ENCODE data around the gene RAB33B. TPM values are rescaled to one million over a fixed set of nuclear protein-coding genes. Genes with fewer than 3 reads are reported as not detected.

The RAB33B gene
- total and polyA plus RNA-seq, 10 of the 15 experiments (the other 5 are each of a cell fraction or from before 2014, with no cell fraction given): 3.2 to 10.7 (median 7.5) TPM

- Histone ChIP-seq H3K4me2 (ENCODE audit: control insufficient read depth, insufficient read depth) (no peak overlapping the region), H4K20me1 (ENCODE audit: control insufficient read depth, insufficient read depth) (no peaks in the 10 kb centered on the region), H3K27me3 (replicated peaks in 1 of 2; ENCODE audit: control insufficient read depth in 2 of 2, insufficient read depth in 2 of 2, low read length in 1 of 2) (no peaks in the 10 kb centered on the region), H2AFZ (ENCODE audit: control insufficient read depth, low read depth, low read length) (no peak overlapping the region), H3K9ac (ENCODE audit: control insufficient read depth, insufficient read depth, low read length) (no peak overlapping the region), H3K27ac (ENCODE audit: control insufficient read depth, insufficient read depth) (no peak overlapping the region), H3K36me3 (ENCODE audit: control insufficient read depth in 2 of 2, insufficient read depth in 2 of 2, low read length in 1 of 2) (no peaks in the 10 kb centered on the region), H3K4me3 (no peak overlapping the region), H3K4me1 (ENCODE audit: control insufficient read depth, insufficient read depth, low read length) (no peaks in the 10 kb centered on the region), H3K9me3 (replicated peaks; ENCODE audit: control insufficient read depth, insufficient read depth, low read length) (peaks cover 19% of the 10 kb centered on the region), H3K79me2 (ENCODE audit: control insufficient read depth, insufficient read depth, low read length) (no peaks in the 10 kb centered on the region)
- ChIA-PET RAD21 (ENCODE audit: unreplicated experiment) (interaction anchor here (0.7 kb wide), 1 partner anchor 45 kb away, joined by 3 read pairs; no protein-coding TSS in a partner anchor), CTCF (no interaction called here), POLR2A (interaction anchor here (0.6 kb wide), 1 partner anchor 100 kb away, joined by 4 read pairs; no protein-coding TSS in a partner anchor), SMC1A (ENCODE audit: uncharacterized antibody, unreplicated experiment) (no interaction called here)
- DNase-seq (ENCODE audit: low read depth, low spot score): no peak
- WGBS (ENCODE audit: insufficient coverage, insufficient replicate concordance, low lambda C conversion rate, missing lambda C conversion rate): 98% methylated on average over 13 of the region's 23 CpGs
- no peak for ATAC-seq
- in situ Hi-C loops (cut with MboI): no loop called here
- intact Hi-C loops (cut with micrococcal nuclease; ENCODE audit: unreplicated experiment): no loop called here
- FAIRE-seq: no peak
- no peak for TF ChIP-seq ZNF384 (IDR thresholded peaks at IDR 0.05; ENCODE audit: borderline replicate concordance, low read depth, low read length)
- TF ChIP-seq BCL3 (IDR thresholded peaks at IDR 0.05; ENCODE audit: borderline replicate concordance, insufficient read depth, low read depth, low read length, poor library complexity, severe bottlenecking): no peak
- TF ChIP-seq CBFB (IDR thresholded peaks at IDR 0.05; ENCODE audit: low read depth): no peak
- TF ChIP-seq MLLT1 (IDR thresholded peaks at IDR 0.05): no peak
- no peak for TF ChIP-seq ATF3 (IDR thresholded peaks at IDR 0.05; ENCODE audit: borderline replicate concordance, extremely low read depth, low read depth, low read length)
- no peak for TF ChIP-seq SMAD5 (IDR thresholded peaks at IDR 0.05; ENCODE audit: low read depth)
- TF ChIP-seq TCF3 (IDR thresholded peaks at IDR 0.05; ENCODE audit: borderline replicate concordance, insufficient read depth, low read depth, low read length): no peak
- no peak for TF ChIP-seq CTCF (IDR thresholded peaks at IDR 0.05 in 2 of 3, conservative IDR thresholded peaks at IDR 0.05 in 1 of 3; ENCODE audit: control insufficient read depth in 2 of 3, extremely low read depth in 1 of 3, insufficient read depth in 1 of 3, low read depth in 3 of 3, low read length in 3 of 3)
- TF ChIP-seq E2F8 (IDR thresholded peaks at IDR 0.05; ENCODE audit: low read depth, partially characterized antibody): no peak
- no TSS peak for BruUV-seq (replicated peaks)
Observed at GRCh38 chr4:139436122-139436521, 17.8 kb upstream of the RAB33B start.

Measured in GM12878 (cell line).